Bronchial epithelial cell (primary cell): ENCODE measurements around the gene SLC44A5. TPM values are rescaled to one million over a fixed set of nuclear protein-coding genes. Genes with fewer than 3 reads are reported as not detected.

Source experiments
- total RNA-seq: library from RNA; depleted of rRNA; stranded (reverse); fragments of >200 nt; gene quantifications from 2 replicates; pipeline ENCODE4 v1.2.1, GENCODE V29; 2014

Gene SLC44A5
- total RNA-seq, 1 donor from 2014 or later = under 0.01 TPM

Other genes with a start within 250 kb of the SLC44A5 start
- 13.7 TPM in 2 replicates for gene ACADM, start 113.6 kb upstream of the SLC44A5 start, total RNA-seq
- gene RABGGTB, start 175.1 kb upstream of the SLC44A5 start, total RNA-seq = 141 and 164 TPM in 2 replicates
- 0.26 and 0.51 TPM in 2 replicates for gene MSH4, start 185.8 kb upstream of the SLC44A5 start, total RNA-seq